ENCODE measurements around the gene PDK2.

DNA sequence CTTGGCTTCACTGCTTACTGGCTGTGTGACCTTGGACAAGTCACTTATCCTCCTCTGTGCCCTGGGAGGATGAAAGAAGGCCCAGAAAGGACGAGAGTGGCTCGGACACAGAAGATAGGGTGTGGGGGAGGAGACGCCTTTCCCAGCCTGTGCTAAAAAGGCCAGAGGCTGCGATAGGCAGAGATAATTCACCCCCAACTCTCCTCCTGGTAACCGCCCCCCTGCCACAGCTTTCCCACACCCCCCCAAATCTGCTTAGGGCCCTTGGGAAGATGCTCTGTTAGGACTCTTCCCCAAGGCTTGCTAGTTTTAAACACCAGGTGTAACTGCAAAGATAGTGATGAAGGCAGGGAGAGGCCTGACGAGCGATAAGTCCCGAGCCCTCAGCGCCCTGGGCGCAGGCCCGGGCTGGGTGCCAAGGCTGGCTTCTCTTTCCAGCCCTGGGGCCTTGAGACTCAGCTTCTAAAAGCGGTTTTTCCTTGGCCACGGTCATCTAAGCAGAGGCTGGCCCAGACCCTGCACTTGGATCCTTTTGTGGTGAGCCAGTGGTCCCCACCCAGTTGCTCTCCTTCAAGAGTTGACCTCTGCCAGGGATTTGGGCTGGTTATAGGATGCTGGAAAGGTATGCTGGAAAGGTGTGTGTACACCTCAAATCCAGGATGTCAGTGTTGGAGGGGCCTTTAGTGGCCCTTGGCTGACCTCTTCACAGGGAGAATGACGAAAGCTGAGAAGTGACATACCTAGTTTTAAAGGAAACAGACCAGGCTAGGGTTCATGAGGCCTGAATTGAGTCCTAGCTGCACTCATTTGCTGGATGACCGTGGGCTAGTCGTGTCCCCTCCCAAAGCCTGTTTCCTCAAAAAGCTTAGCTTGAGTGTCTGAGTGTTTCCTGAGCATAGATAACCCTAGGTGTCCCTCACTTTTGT, 58.8 kb downstream of the PDK2 start:
- TF ChIP-seq, protein P1, sequence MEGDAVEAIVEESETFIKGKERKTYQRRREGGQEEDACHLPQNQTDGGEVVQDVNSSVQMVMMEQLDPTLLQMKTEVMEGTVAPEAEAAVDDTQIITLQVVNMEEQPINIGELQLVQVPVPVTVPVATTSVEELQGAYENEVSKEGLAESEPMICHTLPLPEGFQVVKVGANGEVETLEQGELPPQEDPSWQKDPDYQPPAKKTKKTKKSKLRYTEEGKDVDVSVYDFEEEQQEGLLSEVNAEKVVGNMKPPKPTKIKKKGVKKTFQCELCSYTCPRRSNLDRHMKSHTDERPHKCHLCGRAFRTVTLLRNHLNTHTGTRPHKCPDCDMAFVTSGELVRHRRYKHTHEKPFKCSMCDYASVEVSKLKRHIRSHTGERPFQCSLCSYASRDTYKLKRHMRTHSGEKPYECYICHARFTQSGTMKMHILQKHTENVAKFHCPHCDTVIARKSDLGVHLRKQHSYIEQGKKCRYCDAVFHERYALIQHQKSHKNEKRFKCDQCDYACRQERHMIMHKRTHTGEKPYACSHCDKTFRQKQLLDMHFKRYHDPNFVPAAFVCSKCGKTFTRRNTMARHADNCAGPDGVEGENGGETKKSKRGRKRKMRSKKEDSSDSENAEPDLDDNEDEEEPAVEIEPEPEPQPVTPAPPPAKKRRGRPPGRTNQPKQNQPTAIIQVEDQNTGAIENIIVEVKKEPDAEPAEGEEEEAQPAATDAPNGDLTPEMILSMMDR (IDR thresholded peaks at IDR 0.05): no peak
- TF ChIP-seq POLR2A (IDR thresholded peaks at IDR 0.05): no peak
